H9 (cell line): Measurements from ENCODE around the gene HTR3A. TPM values are rescaled to one million over a fixed set of nuclear protein-coding genes. Genes with fewer than 3 reads are reported as not detected.

Experiments used
- DNase-seq: peaks from one replicate; pipeline ENCODE4 v3.0.0-alpha.2; 2017
- H2AFZ ChIP-seq: one replicate; pipeline ENCODE4 v1.6.1; 2013; ENCODE audit warnings: mild to moderate bottlenecking, low read length, control low read depth, moderate library complexity
- H2AK5ac ChIP-seq: 2 replicates; pipeline ENCODE4 v1.6.1; 2013; ENCODE audit warnings: low read length, control low read depth, mixed read lengths; ENCODE audit not compliant: insufficient read length
- H2BK120ac ChIP-seq: one replicate; pipeline ENCODE4 v1.6.1; 2013; ENCODE audit warnings: low read depth, mild to moderate bottlenecking, low read length, control low read depth, inconsistent platforms; ENCODE audit not compliant: poor library complexity, severe bottlenecking
- H2BK12ac ChIP-seq: 2 replicates; pipeline ENCODE4 v1.6.1; 2013; ENCODE audit warnings: low read length, control low read depth, mixed read lengths, low read depth; ENCODE audit not compliant: insufficient read length
- H2BK15ac ChIP-seq: 2 replicates; pipeline ENCODE4 v1.6.1; 2013; ENCODE audit warnings: low read depth, low read length, control low read depth
- H2BK20ac ChIP-seq: one replicate; pipeline ENCODE4 v1.6.1; 2013; ENCODE audit warnings: low read depth, mild to moderate bottlenecking, low read length, control low read depth, inconsistent platforms; ENCODE audit not compliant: poor library complexity, severe bottlenecking
- H2BK5ac ChIP-seq: 2 replicates; pipeline ENCODE4 v1.6.1; 2013; ENCODE audit warnings: low read length, control low read depth, mixed read lengths; ENCODE audit not compliant: insufficient read length
- H3K14ac ChIP-seq: 2 replicates; pipeline ENCODE4 v1.6.1; 2013; ENCODE audit warnings: low read length, control low read depth; ENCODE audit not compliant: insufficient read depth
- H3K18ac ChIP-seq: 2 replicates; pipeline ENCODE4 v1.6.1; 2013; ENCODE audit warnings: low read depth, mild to moderate bottlenecking, mixed read lengths, low read length, control low read depth; ENCODE audit not compliant: insufficient read length
- H3K23ac ChIP-seq: 2 replicates; pipeline ENCODE4 v1.6.1; 2013; ENCODE audit warnings: low read length, control low read depth, mixed read lengths, low read depth; ENCODE audit not compliant: insufficient read length
- H3K23me2 ChIP-seq: 2 replicates; pipeline ENCODE4 v1.6.1; 2013; ENCODE audit warnings: low read depth, mild to moderate bottlenecking, mixed read lengths, low read length, control low read depth; ENCODE audit not compliant: insufficient read length, poor library complexity, severe bottlenecking
- H3K27ac ChIP-seq: 2 replicates; pipeline ENCODE4 v1.5.1; 2013; ENCODE audit warnings: low read length, control low read depth, mixed read lengths, low read depth; ENCODE audit not compliant: insufficient read length
- H3K27me3 ChIP-seq: 2 replicates; pipeline ENCODE4 v1.6.1; 2013; ENCODE audit warnings: low read length, control low read depth, inconsistent platforms; ENCODE audit not compliant: insufficient read depth
- H3K4ac ChIP-seq: 2 replicates; pipeline ENCODE4 v1.6.1; 2013; ENCODE audit warnings: low read depth, mild to moderate bottlenecking, control low read depth, inconsistent platforms, low read length, moderate library complexity
- H3K4me1 ChIP-seq: 2 replicates; pipeline ENCODE4 v1.6.1; 2013; ENCODE audit warnings: low read length, control low read depth, inconsistent platforms; ENCODE audit not compliant: insufficient read depth
- H3K4me2 ChIP-seq: 2 replicates; pipeline ENCODE4 v1.6.1; 2013; ENCODE audit warnings: low read length, control low read depth, mixed read lengths; ENCODE audit not compliant: insufficient read length, insufficient read depth
- H3K56ac ChIP-seq: 2 replicates; pipeline ENCODE4 v1.6.1; 2013; ENCODE audit warnings: low read depth, mild to moderate bottlenecking, mixed read lengths, low read length, control low read depth; ENCODE audit not compliant: insufficient read length
- H3K79me1 ChIP-seq: 2 replicates; pipeline ENCODE4 v1.6.1; 2013; ENCODE audit warnings: low read depth, mild to moderate bottlenecking, moderate library complexity, low read length, control low read depth, inconsistent platforms; ENCODE audit not compliant: insufficient read depth, poor library complexity, severe bottlenecking
- H3K79me2 ChIP-seq: 2 replicates; pipeline ENCODE4 v1.6.1; 2013; ENCODE audit warnings: low read length, control low read depth, inconsistent platforms; ENCODE audit not compliant: insufficient read depth
- H3K9ac ChIP-seq: 2 replicates; pipeline ENCODE4 v1.6.1; 2013; ENCODE audit warnings: low read length, control low read depth, mixed read lengths; ENCODE audit not compliant: insufficient read length; ENCODE audit errors: extremely low read depth
- H3K9me3 ChIP-seq: one replicate; pipeline ENCODE4 v1.6.1; 2013; ENCODE audit warnings: low read depth, low read length, inconsistent platforms; ENCODE audit not compliant: control insufficient read depth
- H3T11ph ChIP-seq: one replicate; pipeline ENCODE4 v1.6.1; 2013; ENCODE audit warnings: mild to moderate bottlenecking, low read length, control low read depth, inconsistent platforms
- H4K20me1 ChIP-seq: one replicate; pipeline ENCODE4 v1.6.1; 2013; ENCODE audit not compliant: control insufficient read depth, insufficient read length, insufficient read depth
- H4K5ac ChIP-seq: 2 replicates; pipeline ENCODE4 v1.6.1; 2013; ENCODE audit warnings: low read depth, mild to moderate bottlenecking, mixed read lengths, low read length, control low read depth; ENCODE audit not compliant: insufficient read length
- H4K8ac ChIP-seq: replicated peaks from 2 replicates; pipeline ENCODE4 v1.6.1; 2013; ENCODE audit warnings: low read length, control low read depth, mixed read lengths, low read depth; ENCODE audit not compliant: insufficient read length
- H4K91ac ChIP-seq: 2 replicates; pipeline ENCODE4 v1.6.1; 2013; ENCODE audit warnings: low read depth, mild to moderate bottlenecking, moderate library complexity, mixed read lengths, low read length, control low read depth; ENCODE audit not compliant: insufficient read length
- H3K27ac Mint-ChIP-seq, 3 experiments: 2 replicates in 2 of 3; 3 replicates in 1 of 3; pipeline ENCODE4 v1.8.0; 2020 to 2021; ENCODE audit warnings: mixed read lengths in 3 of 3, mild to moderate bottlenecking in 1 of 3, moderate library complexity in 1 of 3
- H3K27me3 Mint-ChIP-seq: 2 replicates; pipeline ENCODE4 v1.8.0; 2021; ENCODE audit warnings: low read depth, mild to moderate bottlenecking, moderate library complexity, mixed read lengths
- H3K36me3 Mint-ChIP-seq, 3 experiments: 2 replicates in 2 of 3; 3 replicates in 1 of 3; pipeline ENCODE4 v1.8.0; 2020 to 2021; ENCODE audit warnings: low read depth in 3 of 3, mixed read lengths in 3 of 3; ENCODE audit not compliant: insufficient read depth in 1 of 3
- H3K4me1 Mint-ChIP-seq, 2 experiments: 2 replicates each; pipeline ENCODE4 v1.8.0; 2020; ENCODE audit warnings: mixed read lengths in 2 of 2
- H3K4me3 Mint-ChIP-seq, 2 experiments: 2 replicates in 1 of 2; 3 replicates in 1 of 2; pipeline ENCODE4 v1.8.0; 2020 to 2021; ENCODE audit warnings: mild to moderate bottlenecking in 2 of 2, mixed read lengths in 2 of 2, moderate library complexity in 1 of 2
- H3K9me3 Mint-ChIP-seq, 2 experiments: 2 replicates in 1 of 2; 3 replicates in 1 of 2; pipeline ENCODE4 v1.8.0; 2020; ENCODE audit warnings: mild to moderate bottlenecking in 2 of 2, mixed read lengths in 2 of 2, moderate library complexity in 1 of 2
- CTCF ChIP-seq: fragments of 200-600 bp; sonication (generic); conservative IDR thresholded peaks from 3 replicates; pipeline ENCODE4 v1.8.0; 2021; ENCODE audit warnings: antibody characterized with exemption, mild to moderate bottlenecking
- WGBS: extraction: QIAGEN DNeasy Blood & Tissue Kit; methylation state at CpG from one replicate; pipeline ENCODE4 v1.1.7; 2013; ENCODE audit warnings: missing lambda C conversion rate, low lambda C conversion rate, mixed read lengths; ENCODE audit not compliant: insufficient read length; ENCODE audit errors: extremely low coverage; 5-methylcytosine and 5-hydroxymethylcytosine counted together
- total RNA-seq: library from RNA; stranded (reverse); gene quantifications from 2 replicates; pipeline ENCODE4 v1.2.1, GENCODE V29; 2021

The HTR3A gene
- total RNA-seq, 1 experiment from 2014 or later, result 4.1 TPM

GRCh38 chr11:113934761-113935160 lies 40.1 kb upstream of the HTR3A start:
- peaks cover 0 to 3% of the 10 kb centered on the region in 2 experiments; a peak in 2 of 5 replicates for H3K9me3 Mint-ChIP-seq
- no peak overlapping the region for H3T11ph ChIP-seq
- H3K4me1 Mint-ChIP-seq, result peaks cover 36 to 41% of the 10 kb centered on the region in 2 experiments
- H3K23ac ChIP-seq, result no peak overlapping the region
- TF ChIP-seq CTCF, result no peak
- no peak overlapping the region for H2AK5ac ChIP-seq
- H4K91ac ChIP-seq, result no peak overlapping the region
- peaks cover 3% of the 10 kb centered on the region; the same call in 1 of the 2 replicates for H3K27me3 Mint-ChIP-seq
- H2BK5ac ChIP-seq, result no peak overlapping the region
- H4K8ac ChIP-seq, result no peak overlapping the region
- no peak overlapping the region for H3K4ac ChIP-seq
- no peak overlapping the region for H2AFZ ChIP-seq
- H3K18ac ChIP-seq, result no peak overlapping the region
- H3K14ac ChIP-seq, result no peak overlapping the region
- no peak overlapping the region for H2BK20ac ChIP-seq
- no peak overlapping the region for H2BK15ac ChIP-seq
- H3K4me3 Mint-ChIP-seq, result no peak overlapping the region
- no peak overlapping the region for H3K9ac ChIP-seq
- H3K36me3 Mint-ChIP-seq, result peaks cover 0 to 5% (median 4%) of the 10 kb centered on the region in 3 experiments; a peak in 3 of 7 replicates
- H3K56ac ChIP-seq, result no peak overlapping the region
- no peak overlapping the region for H2BK12ac ChIP-seq
- no CpG with 5 or more reads among the region's 4 CpGs for WGBS
- no peak overlapping the region for H4K5ac ChIP-seq
- no peaks in the 10 kb centered on the region for H3K79me2 ChIP-seq
- no peak overlapping the region for H3K27ac Mint-ChIP-seq
- H2BK120ac ChIP-seq, result no peak overlapping the region
- no peak overlapping the region for H3K27ac ChIP-seq
- no peaks in the 10 kb centered on the region for H3K23me2 ChIP-seq
- no peaks in the 10 kb centered on the region for H3K79me1 ChIP-seq
- H3K4me1 ChIP-seq, result peaks cover 6% of the 10 kb centered on the region
- no peak for DNase-seq
- no peak overlapping the region for H3K4me2 ChIP-seq
- H3K27me3 ChIP-seq, result no peaks in the 10 kb centered on the region
- no peaks in the 10 kb centered on the region for H3K9me3 ChIP-seq
- H4K20me1 ChIP-seq, result no peaks in the 10 kb centered on the region
